ENCODE measurements around the gene P2RX7.
"Not testable (repeated sequence)": the region's sequence is repeated elsewhere in the genome, so short reads cannot be mapped to it uniquely, and the experiment has no call there.

P2RX7 gene

DNA sequence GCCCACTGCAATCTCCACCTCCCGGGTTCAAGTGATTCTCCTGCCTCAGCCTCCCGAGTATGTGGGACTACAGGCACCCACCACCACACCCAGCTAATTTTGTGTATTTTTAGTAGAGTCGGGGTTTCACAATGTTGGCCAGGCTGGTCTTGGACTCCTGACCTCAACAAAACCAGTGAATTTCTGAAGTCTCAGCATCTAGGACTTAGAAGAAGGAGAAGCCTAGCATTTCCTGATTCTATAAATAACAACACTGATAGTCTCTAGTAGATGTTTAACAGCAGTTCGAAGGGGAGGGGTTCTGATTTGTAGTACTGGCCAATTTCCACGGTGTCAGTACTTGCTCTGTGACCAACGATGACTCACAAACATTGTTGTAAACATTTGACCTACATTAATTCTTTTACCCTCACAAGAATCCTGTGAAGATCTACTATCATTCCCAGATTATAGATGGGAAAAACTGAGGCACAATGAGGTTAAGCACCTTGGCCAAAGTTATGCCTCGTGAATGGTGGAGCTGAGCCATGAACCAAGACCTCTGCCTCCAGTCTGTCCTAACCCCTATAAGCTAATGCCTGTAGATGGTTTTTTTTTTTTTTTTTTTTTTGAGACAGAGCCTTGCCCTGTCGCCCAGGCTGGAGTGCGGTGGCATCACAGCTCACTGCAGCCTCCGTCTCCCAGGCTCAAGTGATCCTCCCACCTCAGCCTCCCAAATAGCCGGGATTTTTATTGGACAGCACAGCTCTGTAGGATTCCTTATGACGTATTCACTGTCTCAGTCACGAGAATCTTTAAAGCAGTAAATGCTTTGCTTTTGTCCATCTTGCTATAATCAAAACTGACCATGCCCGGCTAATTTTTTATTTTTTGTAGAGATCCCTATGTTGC lies 82.4 kb downstream of the P2RX7 start:
- H3K36me3 ChIP-seq (ENCODE audit: insufficient read depth, low read length) = no peaks in the 10 kb centered on the region
- H3K4me3 ChIP-seq (ENCODE audit: low read length) = no peak overlapping the region
- H3K27me3 ChIP-seq (ENCODE audit: insufficient read depth, low read length) = no peaks in the 10 kb centered on the region
- no peaks in the 10 kb centered on the region for H3K4me1 ChIP-seq (ENCODE audit: insufficient read depth, low read length)
- no peaks in the 10 kb centered on the region for H3K9me3 ChIP-seq (ENCODE audit: low read length)
- H2AFZ ChIP-seq (ENCODE audit: low read depth, low read length) = no peak overlapping the region

DNA sequence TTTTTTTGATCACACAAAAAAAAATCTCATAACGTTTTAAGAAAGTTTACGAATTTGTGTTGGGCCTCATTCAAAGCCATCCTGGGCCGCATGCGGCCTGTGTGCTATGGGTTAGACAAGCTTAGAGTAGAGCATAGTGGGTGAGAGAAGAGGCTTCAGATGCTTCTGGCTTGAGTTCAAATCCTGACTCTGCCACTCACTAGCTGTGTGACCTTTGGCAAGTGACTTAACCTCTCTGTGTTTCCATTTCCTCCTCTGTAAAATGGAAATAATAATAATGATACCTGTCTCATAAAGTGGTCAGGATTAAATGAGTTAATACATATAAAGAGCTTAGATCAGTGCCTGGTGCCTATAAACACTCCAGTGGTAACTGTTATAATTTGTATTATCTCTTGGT lies 83.4 kb downstream of the P2RX7 start:
- Histone ChIP-seq H3K4me1 (ENCODE audit: insufficient read depth, low read length) (no peaks in the 10 kb centered on the region), H3K4me3 (ENCODE audit: low read length) (no peak overlapping the region), H3K36me3 (ENCODE audit: insufficient read depth, low read length) (no peaks in the 10 kb centered on the region), H3K27me3 (ENCODE audit: insufficient read depth, low read length) (no peaks in the 10 kb centered on the region), H3K9me3 (ENCODE audit: low read length) (no peaks in the 10 kb centered on the region), H2AFZ (ENCODE audit: low read depth, low read length) (no peak overlapping the region)

DNA sequence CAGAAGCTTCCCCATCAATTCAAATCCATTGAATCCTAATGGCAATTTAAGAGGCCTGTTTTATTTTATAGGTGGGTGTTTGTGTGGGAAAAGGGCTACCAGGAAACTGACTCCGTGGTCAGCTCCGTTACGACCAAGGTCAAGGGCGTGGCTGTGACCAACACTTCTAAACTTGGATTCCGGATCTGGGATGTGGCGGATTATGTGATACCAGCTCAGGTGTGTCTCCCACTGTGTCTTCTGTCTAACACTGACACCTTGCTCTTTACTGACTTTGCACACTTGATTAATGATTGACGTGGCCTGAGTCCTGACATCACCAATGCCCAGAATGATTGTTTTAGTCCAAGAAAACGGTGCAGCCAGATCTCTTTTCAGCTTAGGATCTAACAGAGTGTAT lies 84.4 kb downstream of the P2RX7 start:
- Histone ChIP-seq H3K36me3 (ENCODE audit: insufficient read depth, low read length) (no peaks in the 10 kb centered on the region), H3K9me3 (ENCODE audit: low read length) (no peaks in the 10 kb centered on the region), H3K27me3 (ENCODE audit: insufficient read depth, low read length) (no peaks in the 10 kb centered on the region), H3K4me1 (ENCODE audit: insufficient read depth, low read length) (no peaks in the 10 kb centered on the region), H2AFZ (ENCODE audit: low read depth, low read length) (no peak overlapping the region), H3K4me3 (ENCODE audit: low read length) (no peak overlapping the region)

DNA sequence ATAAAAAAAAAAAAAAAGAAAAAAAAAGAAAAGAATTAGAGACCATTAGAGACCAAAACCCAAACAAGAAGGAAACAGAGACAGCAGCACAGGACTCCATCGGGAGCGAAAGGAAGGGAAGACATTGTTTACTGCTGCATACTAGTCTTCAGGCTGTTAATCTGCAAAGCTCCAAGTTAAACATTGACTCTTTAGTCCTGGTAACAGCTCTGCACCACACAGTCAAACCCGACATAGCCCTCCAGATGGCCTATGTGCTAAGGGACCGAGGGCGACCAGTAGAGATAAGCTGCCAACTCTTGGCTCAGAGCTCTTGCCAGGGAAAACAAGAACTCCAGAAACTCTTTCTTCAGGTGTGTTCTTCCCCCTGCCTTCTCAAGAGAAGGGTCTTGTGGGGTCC lies 85.1 kb downstream of the P2RX7 start:
- no peak overlapping the region for H3K4me3 ChIP-seq (ENCODE audit: low read length)
- H3K4me1 ChIP-seq (ENCODE audit: insufficient read depth, low read length) = no peaks in the 10 kb centered on the region
- no peaks in the 10 kb centered on the region for H3K9me3 ChIP-seq (ENCODE audit: low read length)

DNA sequence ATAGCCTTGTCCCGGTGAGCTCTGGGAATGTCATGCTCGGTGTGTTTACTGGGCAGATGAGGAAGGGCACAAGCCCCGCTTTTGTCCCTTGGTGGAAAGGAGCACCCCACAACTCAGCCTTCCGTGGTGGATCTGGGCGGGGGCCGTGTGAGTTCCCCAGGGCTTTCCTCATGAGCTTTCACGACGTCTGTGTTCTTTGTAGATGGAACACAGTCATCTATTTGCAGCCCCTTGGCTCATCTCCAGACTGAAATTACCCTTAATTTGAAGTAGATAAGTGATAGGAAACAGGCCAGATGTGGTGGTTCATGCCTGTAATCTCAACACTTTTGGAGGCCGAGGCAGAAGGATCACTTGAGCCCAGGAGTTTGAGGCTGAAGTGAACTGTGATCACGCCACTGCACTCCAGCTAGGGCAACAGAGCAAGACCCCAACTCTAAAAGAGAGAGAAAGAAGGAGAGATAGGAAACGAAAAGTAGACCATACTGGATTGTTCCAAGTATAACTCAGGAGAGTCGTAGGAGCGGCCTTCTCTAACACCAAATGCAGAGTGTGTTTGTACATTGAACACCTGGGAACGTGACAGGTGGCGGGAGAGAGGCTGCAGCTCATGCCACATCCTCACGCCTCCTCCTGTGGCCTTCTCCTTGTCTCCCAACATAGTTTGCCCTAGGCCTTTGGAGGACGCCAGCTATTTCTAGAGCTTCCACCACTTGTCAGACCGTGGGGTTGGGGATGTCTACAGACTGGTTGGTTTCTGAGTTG lies 86.1 kb downstream of the P2RX7 start:
- no peaks in the 10 kb centered on the region for H3K36me3 ChIP-seq (ENCODE audit: insufficient read depth, low read length)
- no peaks in the 10 kb centered on the region for H3K9me3 ChIP-seq (ENCODE audit: low read length)
- H3K4me3 ChIP-seq (ENCODE audit: low read length) = no peak overlapping the region
- H2AFZ ChIP-seq (ENCODE audit: low read depth, low read length) = no peak overlapping the region
- no peaks in the 10 kb centered on the region for H3K4me1 ChIP-seq (ENCODE audit: insufficient read depth, low read length)
- H3K27me3 ChIP-seq (ENCODE audit: insufficient read depth, low read length) = no peaks in the 10 kb centered on the region

More for the DNA sequence above, 85.1 kb downstream of the P2RX7 start:
- Histone ChIP-seq H3K27me3 (ENCODE audit: insufficient read depth, low read length) (no peaks in the 10 kb centered on the region), H2AFZ (ENCODE audit: low read depth, low read length) (no peak overlapping the region), H3K36me3 (ENCODE audit: insufficient read depth, low read length) (no peaks in the 10 kb centered on the region)

DNA sequence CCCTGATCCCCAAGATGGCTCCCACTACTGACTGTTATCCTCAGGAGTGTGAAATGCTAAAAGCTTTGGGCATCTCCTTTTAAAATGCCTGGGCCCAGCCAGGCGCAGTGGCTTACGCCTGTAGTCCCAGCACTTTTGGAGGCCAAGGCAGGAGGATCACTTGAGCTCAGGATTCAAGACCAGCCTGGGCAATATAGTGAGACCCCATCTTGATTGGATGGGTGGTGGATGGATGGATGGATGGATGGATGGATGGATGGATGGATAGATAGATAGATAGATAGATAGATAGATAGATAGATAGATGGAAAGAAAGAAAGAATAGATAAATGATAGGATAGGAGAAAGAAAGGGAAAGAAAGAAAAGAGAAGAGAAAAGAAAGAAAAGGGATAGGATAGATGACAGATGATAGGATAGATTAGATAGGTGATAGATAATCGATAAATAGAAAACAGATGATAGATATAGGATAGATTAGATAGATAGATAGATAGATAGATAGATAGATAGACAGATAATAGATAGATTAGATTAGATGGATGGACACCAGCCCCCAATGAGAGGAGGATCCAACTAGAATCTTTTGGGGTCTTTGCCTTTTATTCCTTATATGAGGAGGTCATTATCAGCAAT lies 86.8 kb downstream of the P2RX7 start:
- Histone ChIP-seq H3K36me3 (ENCODE audit: insufficient read depth, low read length) (no peaks in the 10 kb centered on the region), H2AFZ (ENCODE audit: low read depth, low read length) (no peak overlapping the region), H3K4me3 (ENCODE audit: low read length) (no peak overlapping the region), H3K27me3 (ENCODE audit: insufficient read depth, low read length) (no peaks in the 10 kb centered on the region), H3K4me1 (ENCODE audit: insufficient read depth, low read length) (no peaks in the 10 kb centered on the region), H3K9me3 (ENCODE audit: low read length) (no peaks in the 10 kb centered on the region)

DNA sequence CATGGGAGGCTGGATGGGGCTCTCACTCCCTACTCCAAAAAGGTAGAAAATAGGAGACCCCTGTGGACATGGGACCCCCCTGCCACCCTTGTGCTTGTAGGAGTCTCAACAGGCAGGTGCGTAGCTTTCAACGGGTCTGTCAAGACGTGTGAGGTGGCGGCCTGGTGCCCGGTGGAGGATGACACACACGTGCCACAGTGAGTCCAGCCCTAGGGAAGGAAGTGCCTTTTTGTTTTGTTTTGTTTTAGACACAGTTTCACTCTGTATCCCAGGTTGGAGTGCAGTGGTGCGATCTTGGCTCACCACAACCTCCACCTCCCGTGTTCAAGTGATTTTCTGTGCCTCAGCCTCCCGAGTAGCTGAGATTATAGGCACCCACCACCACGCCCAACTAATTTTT lies 90.2 kb downstream of the P2RX7 start:
- no peaks in the 10 kb centered on the region for H3K4me1 ChIP-seq (ENCODE audit: insufficient read depth, low read length)
- no peaks in the 10 kb centered on the region for H3K36me3 ChIP-seq (ENCODE audit: insufficient read depth, low read length)
- H2AFZ ChIP-seq (ENCODE audit: low read depth, low read length) = no peak overlapping the region
- no peaks in the 10 kb centered on the region for H3K9me3 ChIP-seq (ENCODE audit: low read length)
- no peaks in the 10 kb centered on the region for H3K27me3 ChIP-seq (ENCODE audit: insufficient read depth, low read length)
- H3K4me3 ChIP-seq (ENCODE audit: low read length) = no peak overlapping the region

DNA sequence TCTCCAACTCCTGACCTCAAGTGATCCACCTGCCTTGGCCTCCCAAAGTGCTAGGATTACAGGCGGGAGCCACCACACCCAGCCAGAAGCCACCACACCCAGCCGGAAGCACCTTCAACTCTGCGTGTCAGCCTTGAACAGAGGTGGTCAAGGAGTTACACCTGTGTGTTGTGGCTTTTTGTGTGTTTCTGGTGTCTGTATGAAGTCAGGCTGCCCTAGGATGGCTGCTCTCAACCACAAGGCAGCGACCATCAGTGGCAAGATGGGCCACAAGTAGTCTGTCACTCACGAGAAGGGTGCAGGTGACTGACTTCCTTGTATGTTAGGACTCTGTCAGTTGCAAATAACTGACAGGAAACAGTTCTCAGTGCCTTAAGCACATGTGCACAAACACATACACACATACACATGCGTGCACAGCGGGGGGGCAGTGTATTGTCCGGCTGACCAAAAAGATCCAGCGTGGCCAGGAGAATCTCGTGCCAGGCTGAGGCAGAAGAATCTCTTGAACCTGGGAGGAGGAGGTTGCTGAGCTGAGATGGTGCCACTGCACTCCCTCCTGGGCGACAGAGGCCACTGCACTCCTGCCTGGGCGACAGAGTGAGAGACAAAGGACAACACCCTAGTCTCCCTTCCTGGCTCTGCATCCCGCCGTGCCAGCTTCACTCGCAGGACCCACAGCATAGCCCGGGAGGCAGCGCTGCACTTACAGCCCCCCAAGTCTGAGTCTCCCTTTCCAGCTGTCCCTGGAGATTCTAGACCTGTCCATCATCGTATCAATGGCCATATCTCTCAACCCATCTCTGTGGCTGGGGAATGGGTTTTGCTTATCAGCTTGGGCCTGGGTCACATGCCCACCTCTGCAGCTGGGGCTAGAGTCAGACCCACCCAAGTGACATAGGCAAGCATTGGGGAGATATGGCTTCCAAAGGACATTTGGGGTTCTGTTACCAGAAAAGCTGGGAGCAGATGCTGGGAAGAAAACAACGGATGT lies 90.9 kb downstream of the P2RX7 start:
- no peaks in the 10 kb centered on the region for H3K4me1 ChIP-seq (ENCODE audit: insufficient read depth, low read length)
- no peak overlapping the region for H3K4me3 ChIP-seq (ENCODE audit: low read length)
- no peak overlapping the region for H2AFZ ChIP-seq (ENCODE audit: low read depth, low read length)
- H3K27me3 ChIP-seq (ENCODE audit: insufficient read depth, low read length) = no peaks in the 10 kb centered on the region
- no peaks in the 10 kb centered on the region for H3K9me3 ChIP-seq (ENCODE audit: low read length)
- peaks cover 2% of the 10 kb centered on the region for H3K36me3 ChIP-seq (ENCODE audit: insufficient read depth, low read length)

DNA sequence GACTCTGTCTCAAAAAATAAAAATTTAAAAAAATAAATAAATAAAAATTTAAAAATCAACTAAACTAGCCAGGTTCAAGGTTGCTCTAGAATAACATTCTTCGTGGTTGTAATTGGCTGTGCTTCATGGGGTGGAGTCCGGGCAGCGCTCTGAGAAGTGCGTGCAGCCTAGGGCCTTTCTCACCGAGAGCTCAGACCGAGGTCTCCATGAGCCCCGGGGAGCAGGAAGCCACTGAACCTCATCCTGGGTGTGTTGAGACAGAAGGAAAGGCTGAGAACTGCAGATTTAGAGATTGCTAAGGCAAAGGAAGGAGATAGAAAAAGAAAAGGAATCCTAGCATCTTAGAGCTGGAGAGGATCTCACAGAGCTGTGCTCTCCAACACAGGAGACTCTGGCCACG lies 91.9 kb downstream of the P2RX7 start:
- no peaks in the 10 kb centered on the region for H3K4me1 ChIP-seq (ENCODE audit: insufficient read depth, low read length)
- no peaks in the 10 kb centered on the region for H3K9me3 ChIP-seq (ENCODE audit: low read length)
- H2AFZ ChIP-seq (ENCODE audit: low read depth, low read length) = no peak overlapping the region
- no peaks in the 10 kb centered on the region for H3K27me3 ChIP-seq (ENCODE audit: insufficient read depth, low read length)
- peaks cover 5% of the 10 kb centered on the region for H3K36me3 ChIP-seq (ENCODE audit: insufficient read depth, low read length)
- H3K4me3 ChIP-seq (ENCODE audit: low read length) = no peak overlapping the region

DNA sequence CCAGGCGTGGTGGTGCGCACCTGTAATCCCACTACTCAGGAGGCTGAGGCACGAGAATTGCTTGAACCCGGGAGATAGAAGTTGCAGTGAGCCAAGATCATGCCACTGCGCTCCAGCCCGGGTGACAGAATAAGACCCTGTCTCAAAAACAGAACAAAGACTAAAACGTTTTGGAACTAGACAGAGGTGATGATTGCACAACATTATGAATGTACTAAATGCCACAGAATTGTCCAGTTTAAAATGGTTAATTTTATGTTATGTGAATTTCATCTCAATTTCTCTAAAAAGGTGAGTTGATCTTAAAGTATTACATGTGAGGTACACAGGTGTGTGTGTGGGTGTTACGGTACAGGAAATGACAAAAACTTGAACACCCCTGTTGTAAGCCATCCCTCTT lies 93.7 kb downstream of the P2RX7 start:
- Histone ChIP-seq H3K9me3 (ENCODE audit: low read length) (peaks cover 2% of the 10 kb centered on the region), H3K4me1 (ENCODE audit: insufficient read depth, low read length) (no peaks in the 10 kb centered on the region), H3K4me3 (ENCODE audit: low read length) (no peak overlapping the region), H3K27me3 (ENCODE audit: insufficient read depth, low read length) (no peaks in the 10 kb centered on the region), H3K36me3 (ENCODE audit: insufficient read depth, low read length) (peaks cover 5% of the 10 kb centered on the region), H2AFZ (ENCODE audit: low read depth, low read length) (no peak overlapping the region)

DNA sequence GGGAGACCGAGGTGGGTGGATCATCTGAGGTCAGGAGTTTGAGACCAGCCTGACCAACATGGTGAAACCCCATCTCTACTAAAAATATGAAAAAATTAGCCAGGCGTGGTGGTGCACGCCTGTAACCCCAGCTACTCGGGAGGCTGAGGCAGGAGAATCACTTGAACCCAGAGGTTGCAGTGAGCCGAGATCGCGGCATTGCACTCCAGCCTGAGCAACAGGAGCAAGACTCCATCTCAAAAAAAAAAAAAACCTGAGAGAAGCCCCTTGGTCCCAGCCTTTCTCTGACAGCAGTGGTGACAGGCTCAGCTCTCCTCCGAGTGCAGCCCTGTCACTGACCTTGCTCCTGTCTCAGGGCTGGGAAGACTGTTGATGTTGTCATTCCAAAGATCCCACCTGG lies 94.2 kb downstream of the P2RX7 start:
- not testable (repeated sequence) for H2AFZ ChIP-seq (ENCODE audit: low read depth, low read length); H3K9me3 ChIP-seq (ENCODE audit: low read length); H3K4me3 ChIP-seq (ENCODE audit: low read length); H3K27me3 ChIP-seq (ENCODE audit: insufficient read depth, low read length); H3K4me1 ChIP-seq (ENCODE audit: insufficient read depth, low read length); H3K36me3 ChIP-seq (ENCODE audit: insufficient read depth, low read length)

DNA sequence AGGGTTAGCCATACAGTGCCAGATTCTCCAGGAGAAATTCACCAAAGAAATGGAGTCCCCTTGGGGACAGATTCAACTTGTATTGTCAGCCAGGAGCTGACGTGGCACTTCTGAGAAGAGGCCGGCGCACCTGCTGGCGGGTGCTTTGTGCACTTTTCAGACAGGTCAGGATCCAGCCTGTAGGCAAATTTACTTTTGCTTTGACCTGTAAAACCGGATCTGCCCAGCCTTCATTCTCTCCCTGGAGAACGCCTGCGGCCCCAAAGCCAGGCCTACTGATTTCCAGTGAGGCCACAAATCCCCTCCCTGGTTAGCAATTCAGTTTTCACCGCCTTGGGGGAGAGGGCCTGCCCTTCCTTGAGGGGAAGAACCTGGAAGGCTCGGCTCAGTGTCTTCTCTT lies 94.6 kb downstream of the P2RX7 start:
- Histone ChIP-seq H3K4me1 (ENCODE audit: insufficient read depth, low read length) (no peaks in the 10 kb centered on the region), H3K36me3 (ENCODE audit: insufficient read depth, low read length) (peaks cover 5% of the 10 kb centered on the region), H3K27me3 (ENCODE audit: insufficient read depth, low read length) (no peaks in the 10 kb centered on the region)

More for the DNA sequence above, 94.6 kb downstream of the P2RX7 start:
- Histone ChIP-seq H3K4me3 (ENCODE audit: low read length) (no peak overlapping the region), H2AFZ (ENCODE audit: low read depth, low read length) (no peak overlapping the region), H3K9me3 (ENCODE audit: low read length) (peaks cover 2% of the 10 kb centered on the region)
